Tibial nerve (tissue), 3 donors: ENCODE results near the gene SP1.

Source experiments
- CTCF ChIP-seq, 5 experiments: fragments of 200-600 bp in 3 of 5; fragments of 450-650 bp in 2 of 5; sonication (generic) in 3 of 5; IDR thresholded peaks; one replicate each; pipeline ENCODE4 v1.5.1; 2016 to 2019; ENCODE audit warnings: antibody characterized with exemption in 5 of 5, mild to moderate bottlenecking in 3 of 5, moderate library complexity in 2 of 5
- POLR2A ChIP-seq, 2 donors: fragments of 450-650 bp; IDR thresholded peaks; one replicate each; pipeline ENCODE4 v1.6.1; 2017; ENCODE audit warnings: antibody characterized with exemption in 2 of 2, mild to moderate bottlenecking in 2 of 2, moderate library complexity in 2 of 2

- TF ChIP-seq POLR2A (IDR thresholded peaks at IDR 0.05) (no peak), CTCF (IDR thresholded peaks at IDR 0.05) (no peak)
Measured at GRCh38 chr12:53454707-53455106, 74.7 kb downstream of the SP1 start.
